Measurements from ENCODE around the gene KLHL10. TPM values are rescaled to one million over a fixed set of nuclear protein-coding genes. Genes with fewer than 3 reads are reported as not detected.
"Not testable (repeated sequence)": the region's sequence is repeated elsewhere in the genome, so short reads cannot be mapped to it uniquely, and the experiment has no call there.

KLHL10 gene
- polyA plus RNA-seq, 2 of the 4 experiments (the other 2 are of a cell fraction) = 0.12 to 0.13 TPM

- Histone ChIP-seq H3K4me2 (no peak overlapping the region), H3K9me3 (no peaks in the 10 kb centered on the region), H3K4me1 (no peaks in the 10 kb centered on the region), H3K27ac (no peak overlapping the region), H3K4me3 (no peak overlapping the region)
- 84% methylated on average over 6 of the region's 7 CpGs for WGBS (ENCODE audit: missing lambda C conversion rate)
- FAIRE-seq (no peak), ATAC-seq (no peak; a peak in 1 of 6 replicates), DNase-seq (ENCODE audit: low read depth in 1 of 2, low spot score in 1 of 2) (no peak)
- ChIA-PET POLR2A (interaction anchor here (1.1 to 2.2 kb wide), 2 partner anchors 11 to 41 kb away, joined by 4 to 8 read pairs; partner anchors contain the start of genes FKBP10, KLHL11 and P3H4), CTCF (interaction anchor here (0.7 to 3.6 kb wide), 5 partner anchors 9 to 40 kb away, joined by 3 to 14 read pairs (median 6); partner anchors contain the start of genes FKBP10, JUP and P3H4)
- no peak for TF ChIP-seq SMC3 (IDR thresholded peaks at IDR 0.05)
- TF ChIP-seq EHMT2 (IDR thresholded peaks at IDR 0.05; ENCODE audit: low read depth) = no peak
- no peak for TF ChIP-seq JUN (IDR thresholded peaks at IDR 0.05)
- no peak for TF ChIP-seq MYC (IDR thresholded peaks at IDR 0.05; ENCODE audit: borderline replicate concordance, low read length)
- TF ChIP-seq SREBF2 (IDR thresholded peaks at IDR 0.05) = no peak
- no peak for TF ChIP-seq MAX (IDR thresholded peaks at IDR 0.05)
- TF ChIP-seq ZSCAN20 (CRISPR knock-in tag; IDR thresholded peaks at IDR 0.05) = no peak
- no peak for TF ChIP-seq ESRRA (IDR thresholded peaks at IDR 0.05; ENCODE audit: borderline replicate concordance, low read length)
- no peak for TF ChIP-seq RNF2 (IDR thresholded peaks at IDR 0.05; ENCODE audit: borderline replicate concordance, low read depth)
- no peak for TF ChIP-seq CEBPB (IDR thresholded peaks at IDR 0.05)
- no peak for TF ChIP-seq ATOH8 (CRISPR knock-in tag; IDR thresholded peaks at IDR 0.05; ENCODE audit: low read depth)
These were observed 13.5 kb upstream of the KLHL10 start for GRCh38 chr17:41824086-41824485.

- WGBS (ENCODE audit: missing lambda C conversion rate) = 87% methylated on average over 17 of the region's 19 CpGs
- FAIRE-seq = no peak
- CTCF ChIA-PET = interaction anchor here (0.6 to 3.6 kb wide), 8 partner anchors 9 to 270 kb away, joined by 3 to 14 read pairs (median 3); partner anchors contain the start of genes FKBP10 and P3H4
These were observed 12.3 kb upstream of the KLHL10 start for GRCh38 chr17:41825175-41825845.

GRCh38 chr17:41829961-41830360, 7.7 kb upstream of the KLHL10 start:
- POLR2A ChIA-PET = interaction anchor here (0.6 kb wide), 1 partner anchor 77 kb away, joined by 11 read pairs; no protein-coding TSS in a partner anchor
- CTCF ChIA-PET = interaction anchor here (1.0 to 4.2 kb wide), 10 partner anchors 8 to 132 kb away, joined by 3 to 19 read pairs (median 8); partner anchors contain the start of genes FKBP10, JUP and P3H4

More at GRCh38 chr17:41825175-41825845, 12.3 kb upstream of the KLHL10 start:
- no peaks in the 10 kb centered on the region for H3K9me3 ChIP-seq
- H3K4me2 ChIP-seq = no peak overlapping the region
- no peak for DNase-seq (ENCODE audit: low read depth in 1 of 2, low spot score in 1 of 2)
- TF ChIP-seq BHLHE40 (IDR thresholded peaks at IDR 0.05; ENCODE audit: low read depth, low read length) (no peak), CTCF (IDR thresholded peaks at IDR 0.05) (no peak), ESRRA (IDR thresholded peaks at IDR 0.05; ENCODE audit: borderline replicate concordance, low read length) (no peak), NFE2L2 (conservative IDR thresholded peaks at IDR 0.05; ENCODE audit: low read length) (no peak), EHMT2 (IDR thresholded peaks at IDR 0.05; ENCODE audit: low read depth) (no peak), RARB (CRISPR knock-in tag; IDR thresholded peaks at IDR 0.05) (no peak), SMC3 (IDR thresholded peaks at IDR 0.05) (no peak), FOSB (CRISPR knock-in tag; IDR thresholded peaks at IDR 0.05) (no peak), CBX8 (IDR thresholded peaks at IDR 0.05) (no peak), ZSCAN20 (CRISPR knock-in tag; IDR thresholded peaks at IDR 0.05) (no peak), JUNB (IDR thresholded peaks at IDR 0.05) (no peak), PBX3 (IDR thresholded peaks at IDR 0.05) (no peak), KDM5A (IDR thresholded peaks at IDR 0.05) (no peak), USF2 (IDR thresholded peaks at IDR 0.05) (no peak), PHF8 (IDR thresholded peaks at IDR 0.05; ENCODE audit: borderline replicate concordance, low read depth) (no peak)
- POLR2A ChIA-PET = no interaction called here
- H3K4me1 ChIP-seq = no peaks in the 10 kb centered on the region
- ATAC-seq = peak; percentile 6 to 41; a peak in 3 of 6 replicates
- no peak overlapping the region for H3K27ac ChIP-seq
- no peak overlapping the region for H3K4me3 ChIP-seq

More at GRCh38 chr17:41829961-41830360, 7.7 kb upstream of the KLHL10 start:
- not testable (repeated sequence) for DNase-seq (ENCODE audit: low read depth in 1 of 2, low spot score in 1 of 2); ATAC-seq; H3K4me2 ChIP-seq; H3K4me1 ChIP-seq; H3K9me3 ChIP-seq; H3K4me3 ChIP-seq; FAIRE-seq; H3K27ac ChIP-seq
- 86% methylated on average over 10 of the region's 10 CpGs for WGBS (ENCODE audit: missing lambda C conversion rate)

Measured in A549 (cell line).